KBM-7 (cell line): ENCODE measurements around the gene GSAP.
"Not testable (repeated sequence)": the region's sequence is repeated elsewhere in the genome, so short reads cannot be mapped to it uniquely, and the experiment has no call there.

Source experiments
- DNase-seq: peaks from one replicate; pipeline ENCODE4 v3.0.0-alpha.2; 2015
- in situ Hi-C: fragments of 300-500 bp; cut with MboI; formaldehyde crosslinking; loops from 2 replicates; pipeline ENCODE4 v1.14.3; 2020; ENCODE audit warnings: low sequenced_read_pairs, low pct_unique_long_range_greater_than_20kb, mixed read lengths

Gene GSAP

DNA sequence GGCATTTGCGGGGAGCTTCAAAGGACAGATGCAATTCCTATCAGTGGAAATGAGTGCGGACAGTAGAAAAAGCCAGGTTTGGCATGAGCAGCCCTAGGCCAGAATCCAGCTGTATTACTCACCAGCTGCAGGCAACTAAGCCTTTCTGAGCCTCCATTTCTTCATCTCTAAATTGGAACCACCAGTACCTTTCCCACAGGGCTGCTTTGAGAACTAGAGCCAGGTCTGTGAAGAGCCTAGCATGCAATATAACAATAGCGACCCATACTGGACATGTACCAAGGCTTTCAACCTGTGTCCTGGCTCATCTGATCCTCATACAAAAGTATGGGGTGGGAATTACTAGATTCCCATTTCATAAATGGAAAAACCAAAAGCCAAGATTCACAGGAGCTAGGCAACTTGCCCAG lies 101.0 kb downstream of the GSAP start:
- no peak for DNase-seq
- in situ Hi-C loops: no loop called here

GRCh38 chr7:77313876-77314480 lies 102.2 kb downstream of the GSAP start:
- no peak for DNase-seq
- in situ Hi-C loops: no loop called here

GRCh38 chr7:77313085-77313484 lies 103.1 kb downstream of the GSAP start:
- DNase-seq: no peak
- in situ Hi-C loops: no loop called here

- in situ Hi-C loops: no loop called here
- DNase-seq: no peak
Measured at GRCh38 chr7:77310982-77311381, 105.2 kb downstream of the GSAP start.

DNA sequence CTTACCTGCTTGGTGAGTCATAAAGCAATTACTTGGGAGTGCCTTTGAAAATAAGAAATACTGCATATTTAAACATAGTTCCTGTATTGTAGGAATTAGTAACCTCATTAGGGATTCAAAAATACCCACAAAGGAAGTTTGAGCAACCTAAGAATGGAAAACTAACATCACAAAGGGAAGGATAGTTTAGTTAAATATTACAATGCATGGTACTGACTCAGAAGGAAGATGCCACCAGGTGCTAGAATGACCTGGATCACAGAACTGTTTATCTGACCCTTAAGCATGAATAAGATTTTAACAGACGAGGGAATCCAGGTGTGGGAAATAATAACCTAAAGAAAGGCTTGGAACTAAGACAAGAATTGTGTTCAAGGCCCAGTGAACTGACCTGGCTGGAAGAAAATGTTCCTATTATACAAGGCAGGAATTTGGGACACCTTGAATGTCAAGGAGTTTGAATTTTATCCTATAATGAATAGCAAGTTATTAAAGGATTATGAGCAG lies 106.4 kb downstream of the GSAP start:
- no peak for DNase-seq
- in situ Hi-C loops: no loop called here

DNA sequence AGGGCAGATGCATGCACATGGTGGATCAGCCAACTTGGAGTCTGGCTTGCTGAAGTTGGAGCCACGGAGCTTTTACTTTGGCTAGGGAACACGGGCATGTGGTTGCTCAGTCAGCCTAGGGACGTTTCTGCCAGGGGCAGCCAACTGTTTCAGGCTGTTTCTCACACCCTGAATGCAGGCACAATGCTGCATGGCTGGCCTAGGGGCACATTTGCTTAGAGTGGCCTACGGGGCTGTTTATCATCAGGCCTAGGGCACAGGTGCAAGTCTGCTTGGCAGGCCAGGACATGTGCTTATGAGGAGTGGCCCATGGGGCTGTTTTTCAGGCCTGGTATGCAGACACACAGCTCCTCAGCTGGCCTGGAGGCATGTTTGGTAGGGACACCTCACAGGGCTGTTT lies 107.4 kb downstream of the GSAP start:
- no peak for DNase-seq
- in situ Hi-C loops: no loop called here

- in situ Hi-C loops: no loop called here
- DNase-seq: peak; percentile 71
Measured at GRCh38 chr7:77306231-77307067, 109.7 kb downstream of the GSAP start.

DNA sequence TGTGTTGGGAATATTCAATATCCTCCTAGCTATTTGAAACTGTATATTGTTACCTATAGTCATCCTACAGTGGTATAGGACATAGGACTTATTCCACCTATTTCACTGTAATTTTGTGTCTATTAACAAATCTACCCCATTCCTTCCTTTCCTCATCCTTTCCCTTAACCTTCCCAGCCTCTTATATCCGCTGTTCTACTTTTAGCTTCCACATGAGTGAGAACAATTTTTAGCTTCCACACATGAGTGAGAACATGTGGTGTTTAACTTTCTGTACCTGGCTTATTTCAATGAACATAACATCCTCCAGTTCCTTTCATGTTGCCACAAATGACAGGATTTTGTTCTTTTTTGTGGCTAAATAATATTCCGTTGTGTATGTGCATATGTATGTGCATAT lies 120.6 kb downstream of the GSAP start:
- DNase-seq: no peak
- in situ Hi-C loops: no loop called here

DNA sequence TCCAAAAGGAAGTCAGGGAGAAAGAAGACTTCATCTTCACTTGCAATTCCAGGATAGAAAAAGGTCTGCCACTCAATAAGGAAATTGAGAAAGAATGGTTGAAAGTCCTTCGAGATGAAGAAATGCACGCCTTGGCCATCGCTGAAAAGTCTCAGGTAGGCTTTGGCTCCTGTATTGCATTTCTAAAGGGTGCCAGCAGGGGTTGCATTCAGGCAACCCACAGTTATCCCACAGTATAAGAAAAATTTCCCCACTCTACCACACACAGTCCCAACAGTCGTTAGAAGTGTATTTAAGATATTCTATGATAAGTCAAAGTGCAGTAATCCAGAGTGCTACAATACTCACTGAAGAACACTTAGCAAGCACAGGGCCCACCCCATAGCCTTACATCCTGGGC lies 123.1 kb downstream of the GSAP start:
- DNase-seq: no peak
- in situ Hi-C loops: no loop called here

DNA sequence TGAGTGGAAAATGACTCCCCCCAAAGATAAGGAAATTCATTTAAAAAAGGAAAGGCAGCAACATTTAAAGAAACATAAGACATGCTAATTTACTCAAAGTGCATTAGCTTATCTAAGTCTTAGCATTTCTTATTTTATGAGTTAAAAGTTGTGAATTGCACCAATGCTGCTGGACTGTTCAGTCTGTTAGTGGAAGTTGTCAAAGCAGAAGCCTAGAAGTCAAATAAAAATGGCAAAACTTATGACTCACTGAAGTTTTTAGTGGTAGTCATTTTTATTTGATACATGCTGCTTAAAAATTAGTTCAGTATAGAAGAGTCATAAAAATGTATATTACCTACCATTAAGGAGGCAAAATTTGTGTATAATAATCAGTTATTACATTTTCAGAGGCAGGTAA lies 125.7 kb downstream of the GSAP start:
- no peak for DNase-seq
- in situ Hi-C loops: no loop called here

GRCh38 chr7:77289387-77289786 lies 126.8 kb downstream of the GSAP start:
- no peak for DNase-seq
- in situ Hi-C loops: no loop called here

- in situ Hi-C loops: no loop called here
- no peak for DNase-seq
Measured at GRCh38 chr7:77288676-77289320, 127.4 kb downstream of the GSAP start.

DNA sequence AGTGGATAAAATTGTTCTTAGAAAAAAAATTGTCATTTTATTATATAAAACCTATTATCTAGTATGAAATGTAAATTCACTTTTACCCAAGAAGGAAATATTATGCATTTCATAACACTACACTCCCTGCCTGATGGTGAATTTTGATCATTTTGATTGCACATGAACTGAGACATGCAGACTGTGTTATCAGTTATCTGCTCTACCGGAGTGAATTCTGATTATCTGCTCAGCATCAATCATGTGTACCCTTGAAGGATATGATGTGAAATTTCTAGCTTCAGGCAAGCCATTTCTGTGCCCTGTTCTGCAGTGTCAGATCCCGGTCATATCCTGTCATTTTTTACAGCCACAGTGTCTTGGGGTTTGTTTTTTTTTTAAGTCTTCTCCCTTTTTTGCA lies 131.5 kb downstream of the GSAP start:
- DNase-seq: no peak
- in situ Hi-C loops: no loop called here

DNA sequence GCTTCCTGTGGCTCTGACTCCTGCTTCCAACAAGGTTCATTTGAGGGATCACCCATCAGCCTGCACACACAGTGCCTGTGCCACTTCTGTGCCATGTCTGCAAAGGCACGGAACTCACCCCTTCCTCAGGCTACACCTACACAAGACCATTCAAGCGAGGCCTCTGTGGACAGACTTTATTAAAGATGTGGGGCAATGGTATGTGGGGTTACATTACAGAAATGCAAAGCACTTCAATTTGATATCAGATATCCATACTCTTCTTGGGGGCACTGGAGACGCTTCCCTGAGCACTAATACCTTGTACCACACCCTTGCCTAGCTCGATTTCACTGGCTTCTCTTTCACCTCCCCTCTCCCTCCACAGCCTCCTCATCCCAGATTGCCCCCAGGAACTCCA lies 132.1 kb downstream of the GSAP start:
- in situ Hi-C loops: no loop called here
- no peak for DNase-seq

- DNase-seq: peak; percentile 20
- in situ Hi-C loops: no loop called here
Measured at GRCh38 chr7:77282897-77283296, 133.3 kb downstream of the GSAP start.

DNA sequence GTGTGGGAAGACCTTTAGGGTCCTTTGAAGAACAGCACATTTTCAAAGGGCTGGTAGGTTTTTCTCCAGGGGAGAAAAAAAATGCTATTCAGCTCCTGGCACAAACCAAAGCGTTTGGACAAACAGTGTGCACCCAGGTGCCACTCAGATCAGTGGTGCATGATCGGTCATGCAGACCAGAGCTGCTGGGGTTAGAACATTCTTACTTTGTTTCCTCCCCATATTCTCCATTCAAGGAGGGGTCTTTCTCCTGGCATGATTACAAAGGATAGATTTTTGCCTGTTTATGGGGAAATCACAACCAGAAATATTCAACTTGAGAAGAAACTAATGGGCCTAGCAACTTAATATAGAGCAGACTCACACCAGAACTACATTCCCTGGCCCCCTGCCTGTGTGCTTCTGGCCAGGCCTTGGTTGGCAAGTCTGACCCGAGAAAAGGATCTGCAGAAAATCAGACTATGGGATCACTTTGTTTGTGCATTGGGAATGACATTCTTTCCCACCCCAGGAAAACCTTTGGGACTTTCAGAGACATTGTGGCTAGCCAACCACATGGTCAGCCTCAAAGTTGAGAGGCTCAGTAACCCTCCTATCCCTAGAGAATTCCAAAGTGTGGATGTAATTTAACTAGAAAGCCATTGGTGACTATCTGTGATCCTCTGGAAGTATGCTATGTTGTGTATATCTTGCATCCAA lies 134.2 kb downstream of the GSAP start:
- no peak for DNase-seq
- in situ Hi-C loops: no loop called here

DNA sequence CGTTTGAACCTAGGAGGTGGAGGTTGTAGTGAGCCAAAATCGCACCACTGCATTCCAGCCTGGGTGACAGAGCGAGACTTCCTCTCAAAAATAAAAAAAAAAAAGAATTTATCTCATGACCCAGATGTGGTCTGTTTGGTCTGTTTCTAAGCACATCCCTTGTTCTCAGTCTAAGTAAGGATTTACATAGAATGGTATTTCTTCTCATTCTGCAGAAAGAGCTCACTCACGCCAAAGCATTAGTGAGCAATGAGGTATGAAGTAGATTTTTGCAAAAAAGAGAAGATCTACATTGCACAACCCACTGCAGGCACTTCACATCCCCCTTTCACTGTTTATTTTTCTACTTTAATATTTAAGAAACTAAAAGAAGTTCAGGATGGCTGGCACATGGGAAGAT lies 140.0 kb downstream of the GSAP start:
- no peak for DNase-seq
- in situ Hi-C loops: no loop called here

- in situ Hi-C loops, DNase-seq: not testable (repeated sequence)
Measured at GRCh38 chr7:77275663-77276062, 140.5 kb downstream of the GSAP start.

DNA sequence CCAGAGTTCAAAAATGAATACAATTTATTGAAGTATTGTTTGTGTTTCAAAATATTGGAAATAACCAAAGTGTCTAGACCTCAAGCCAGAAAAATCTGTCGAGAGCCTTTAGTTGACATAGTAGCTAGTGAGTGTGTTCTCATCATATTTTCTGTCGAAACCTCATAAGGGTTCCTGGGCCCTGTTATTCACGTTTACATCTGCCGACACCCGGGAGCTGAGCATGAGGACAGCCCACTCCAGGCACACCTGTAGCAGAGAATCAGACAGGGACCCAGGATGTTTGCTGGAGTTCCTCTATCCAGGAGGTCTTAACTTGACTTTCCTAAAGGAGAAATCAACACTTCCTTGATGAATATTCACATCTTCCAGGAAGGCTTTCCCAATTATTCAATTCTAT lies 144.4 kb downstream of the GSAP start:
- DNase-seq: no peak
- in situ Hi-C loops: no loop called here

GRCh38 chr7:77270094-77270480 lies 146.1 kb downstream of the GSAP start:
- no peak for DNase-seq
- in situ Hi-C loops: no loop called here
